HEK293 (cell line): ENCODE measurements around the gene RBFOX2.
A peak's percentile ranks its signal among the peaks of the same experiment; 100 is the strongest.

Source experiments
- CTCF ChIP-seq: fragments of 450-650 bp; formaldehyde crosslinking; IDR thresholded peaks from 2 replicates; pipeline ENCODE4 v1.5.1; 2016; ENCODE audit warnings: missing biosample characterization, missing genetic modification characterization
- GFI1B ChIP-seq: fragments of 450-650 bp; formaldehyde crosslinking; IDR thresholded peaks from 2 replicates; pipeline ENCODE4 v1.5.1; 2016; ENCODE audit warnings: missing biosample characterization, missing genetic modification characterization
- HIC1 ChIP-seq: fragments of 450-650 bp; formaldehyde crosslinking; IDR thresholded peaks from 2 replicates; pipeline ENCODE4 v1.5.1; 2016; ENCODE audit warnings: missing biosample characterization, missing genetic modification characterization
- PBX3 ChIP-seq: sonication (generic); formaldehyde crosslinking; IDR thresholded peaks from 2 replicates; pipeline ENCODE4 v1.8.1; 2022; ENCODE audit warnings: mild to moderate bottlenecking, moderate library complexity, missing genetic modification reagents
- TSHZ1 ChIP-seq: fragments of 450-650 bp; formaldehyde crosslinking; IDR thresholded peaks from 2 replicates; pipeline ENCODE4 v1.5.1; 2016; ENCODE audit warnings: missing biosample characterization, missing genetic modification characterization, borderline replicate concordance
- ZBTB11 ChIP-seq: fragments of 450-650 bp; formaldehyde crosslinking; conservative IDR thresholded peaks from 2 replicates; pipeline ENCODE4 v1.5.1; 2016; ENCODE audit warnings: low read depth, missing biosample characterization, missing genetic modification characterization
- ZBTB7A ChIP-seq: fragments of 450-650 bp; formaldehyde crosslinking; IDR thresholded peaks from 2 replicates; pipeline ENCODE4 v1.5.1; 2016; ENCODE audit warnings: low read depth, missing biosample characterization, missing genetic modification characterization
- ZIC2 ChIP-seq: fragments of 450-650 bp; formaldehyde crosslinking; IDR thresholded peaks from 2 replicates; pipeline ENCODE4 v1.5.1; 2016; ENCODE audit warnings: missing biosample characterization, missing genetic modification characterization
- ZNF114 ChIP-seq: fragments of 450-650 bp; formaldehyde crosslinking; IDR thresholded peaks from 2 replicates; pipeline ENCODE4 v1.5.0; 2017; ENCODE audit warnings: missing biosample characterization, missing genetic modification characterization
- ZNF169 ChIP-seq: fragments of 450-650 bp; formaldehyde crosslinking; IDR thresholded peaks from 2 replicates; pipeline ENCODE4 v1.5.1; 2016; ENCODE audit warnings: missing biosample characterization, missing genetic modification characterization
- ZNF175 ChIP-seq: fragments of 450-650 bp; formaldehyde crosslinking; IDR thresholded peaks from 2 replicates; pipeline ENCODE4 v1.5.1; 2016; ENCODE audit warnings: missing biosample characterization, missing genetic modification characterization
- ZNF214 ChIP-seq: fragments of 450-650 bp; formaldehyde crosslinking; IDR thresholded peaks from 2 replicates; pipeline ENCODE4 v1.5.1; 2017; ENCODE audit warnings: missing biosample characterization, mild to moderate bottlenecking, missing genetic modification characterization, borderline replicate concordance
- ZNF302 ChIP-seq: fragments of 450-650 bp; formaldehyde crosslinking; IDR thresholded peaks from 2 replicates; pipeline ENCODE4 v1.5.1; 2016; ENCODE audit warnings: missing biosample characterization, missing genetic modification characterization, low read depth
- ZNF571 ChIP-seq: fragments of 450-650 bp; formaldehyde crosslinking; IDR thresholded peaks from 2 replicates; pipeline ENCODE4 v1.5.0; 2017; ENCODE audit warnings: missing biosample characterization, missing genetic modification characterization
- ZNF623 ChIP-seq: fragments of 450-650 bp; formaldehyde crosslinking; IDR thresholded peaks from 2 replicates; pipeline ENCODE4 v1.5.1; 2016; ENCODE audit warnings: missing biosample characterization, missing genetic modification characterization
- ZNF624 ChIP-seq: fragments of 450-650 bp; formaldehyde crosslinking; IDR thresholded peaks from 2 replicates; pipeline ENCODE4 v1.5.1; 2017; ENCODE audit warnings: missing biosample characterization, missing genetic modification characterization
- ZNF639 ChIP-seq: fragments of 450-650 bp; formaldehyde crosslinking; IDR thresholded peaks from 2 replicates; pipeline ENCODE4 v1.5.1; 2016; ENCODE audit warnings: missing biosample characterization, missing genetic modification characterization
- ZNF664 ChIP-seq: fragments of 450-650 bp; formaldehyde crosslinking; IDR thresholded peaks from 2 replicates; pipeline ENCODE4 v1.5.1; 2016; ENCODE audit warnings: missing biosample characterization, missing genetic modification characterization
- ZNF704 ChIP-seq: fragments of 450-650 bp; formaldehyde crosslinking; IDR thresholded peaks from 2 replicates; pipeline ENCODE4 v1.5.1; 2016; ENCODE audit warnings: missing biosample characterization, missing genetic modification characterization
- ZNF830 ChIP-seq: fragments of 450-650 bp; IDR thresholded peaks from 2 replicates; pipeline ENCODE4 v1.5.0; 2018; ENCODE audit warnings: missing biosample characterization, missing genetic modification characterization, low read depth, mild to moderate bottlenecking, moderate library complexity
- ZSCAN23 ChIP-seq: fragments of 450-650 bp; formaldehyde crosslinking; IDR thresholded peaks from 2 replicates; pipeline ENCODE4 v1.5.1; 2016; ENCODE audit warnings: missing biosample characterization, missing genetic modification characterization
- ZSCAN5A ChIP-seq: fragments of 450-650 bp; formaldehyde crosslinking; IDR thresholded peaks from 2 replicates; pipeline ENCODE4 v1.5.1; 2016; ENCODE audit warnings: missing biosample characterization, missing genetic modification characterization

The RBFOX2 gene

GRCh38 chr22:35914665-35915476 is 113.8 kb downstream of the RBFOX2 start (continued):
- TF ChIP-seq TSHZ1 (peak; percentile 72), ZNF214 (no peak), ZSCAN23 (tag by site-specific recombination) (no peak), ZSCAN5A (tag by site-specific recombination) (no peak), ZNF830 (tag by site-specific recombination) (no peak), ZIC2 (tag by site-specific recombination) (no peak), ZNF175 (tag by site-specific recombination) (no peak), GFI1B (tag by site-specific recombination) (0 out of 2 replicates have a peak, but pooled peaks have one; percentile 43), HIC1 (tag by site-specific recombination) (peak; percentile 34; the same call in 1 of the 2 replicates), ZNF571 (tag by site-specific recombination) (no peak), ZNF169 (no peak), ZBTB11 (tag by site-specific recombination) (no peak), ZNF639 (tag by site-specific recombination) (peak; percentile 50; the same call in 1 of the 2 replicates), ZNF114 (tag by site-specific recombination) (no peak), ZNF664 (tag by site-specific recombination) (0 out of 2 replicates have a peak, but pooled peaks have one; percentile 4), ZNF624 (tag by site-specific recombination) (no peak), ZNF302 (tag by site-specific recombination) (no peak), ZBTB7A (no peak), ZNF623 (tag by site-specific recombination) (no peak), PBX3 (CRISPR knock-in tag) (no peak), ZNF704 (tag by site-specific recombination) (no peak), CTCF (no peak)
